ENCODE measurements around the gene TEX19.

Gene TEX19

GRCh38 chr17:82349287-82349701, 9.8 kb upstream of the TEX19 start:
- no peak overlapping the region for H3K27ac ChIP-seq (ENCODE audit: insufficient read depth, low read length, poor library complexity, severe bottlenecking)
- H3K27me3 ChIP-seq (replicated peaks; ENCODE audit: control insufficient read depth, insufficient read depth, low read length, poor library complexity, severe bottlenecking): no peaks in the 10 kb centered on the region
- no peaks in the 10 kb centered on the region for H3K36me3 ChIP-seq (ENCODE audit: control insufficient read depth, insufficient read depth, low read length)
- no peak for DNase-seq
- H3K9me3 ChIP-seq (ENCODE audit: control insufficient read depth, low read length): no peaks in the 10 kb centered on the region
- peaks cover 6% of the 10 kb centered on the region for H3K4me1 ChIP-seq (ENCODE audit: control insufficient read depth, insufficient read depth, low read length, poor library complexity, severe bottlenecking)
- no peak overlapping the region for H3K4me3 ChIP-seq (ENCODE audit: insufficient read depth, low read depth, low read length, poor library complexity, severe bottlenecking)

DNA sequence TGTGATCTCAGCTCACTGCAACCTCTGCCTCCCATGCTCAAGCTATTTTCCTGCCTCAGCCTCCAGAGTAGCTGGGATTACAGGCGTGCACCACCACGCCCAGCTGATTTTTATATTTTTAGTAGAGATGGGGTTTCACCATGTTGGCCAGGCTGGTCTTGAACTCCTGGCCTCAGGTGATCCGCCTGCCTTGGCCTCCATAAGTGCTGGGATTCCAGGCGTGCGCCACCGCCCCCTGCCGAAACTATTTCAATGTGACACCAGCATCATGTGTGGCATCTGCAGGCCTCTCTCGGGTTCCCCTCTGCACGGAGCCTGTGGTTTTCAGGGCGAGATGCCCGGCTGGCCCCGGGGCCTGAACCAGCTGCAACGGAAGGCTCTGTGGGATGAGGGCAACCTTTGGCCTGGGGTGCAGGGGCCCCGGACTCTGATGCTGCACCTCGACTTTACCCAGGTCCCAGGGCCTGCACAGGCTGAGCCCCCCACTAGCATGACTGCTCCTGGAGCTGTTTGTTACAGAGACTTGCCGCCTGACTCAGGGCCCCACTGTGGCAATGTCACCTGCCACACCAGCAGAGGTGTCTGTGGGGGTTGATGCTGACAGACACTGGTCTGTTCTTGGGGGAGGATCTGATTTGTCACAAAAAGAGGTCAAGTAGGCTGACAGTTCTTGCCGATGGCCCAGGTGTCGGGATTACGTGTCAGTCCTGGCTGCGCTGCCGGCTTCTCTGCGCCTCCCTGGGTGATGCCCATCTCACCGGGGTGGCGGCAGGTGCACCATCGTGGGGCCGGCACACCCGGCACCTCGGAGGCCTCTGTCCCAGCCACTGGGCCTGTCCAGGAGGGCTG, 8.6 kb upstream of the TEX19 start:
- H3K36me3 ChIP-seq (ENCODE audit: control insufficient read depth, insufficient read depth, low read length): no peaks in the 10 kb centered on the region
- no peak overlapping the region for H3K4me3 ChIP-seq (ENCODE audit: insufficient read depth, low read depth, low read length, poor library complexity, severe bottlenecking)
- H3K27me3 ChIP-seq (replicated peaks; ENCODE audit: control insufficient read depth, insufficient read depth, low read length, poor library complexity, severe bottlenecking): no peaks in the 10 kb centered on the region
- no peak overlapping the region for H3K27ac ChIP-seq (ENCODE audit: insufficient read depth, low read length, poor library complexity, severe bottlenecking)
- DNase-seq: no peak
- peaks cover 6% of the 10 kb centered on the region for H3K4me1 ChIP-seq (ENCODE audit: control insufficient read depth, insufficient read depth, low read length, poor library complexity, severe bottlenecking)
- H3K9me3 ChIP-seq (ENCODE audit: control insufficient read depth, low read length): no peaks in the 10 kb centered on the region

DNA sequence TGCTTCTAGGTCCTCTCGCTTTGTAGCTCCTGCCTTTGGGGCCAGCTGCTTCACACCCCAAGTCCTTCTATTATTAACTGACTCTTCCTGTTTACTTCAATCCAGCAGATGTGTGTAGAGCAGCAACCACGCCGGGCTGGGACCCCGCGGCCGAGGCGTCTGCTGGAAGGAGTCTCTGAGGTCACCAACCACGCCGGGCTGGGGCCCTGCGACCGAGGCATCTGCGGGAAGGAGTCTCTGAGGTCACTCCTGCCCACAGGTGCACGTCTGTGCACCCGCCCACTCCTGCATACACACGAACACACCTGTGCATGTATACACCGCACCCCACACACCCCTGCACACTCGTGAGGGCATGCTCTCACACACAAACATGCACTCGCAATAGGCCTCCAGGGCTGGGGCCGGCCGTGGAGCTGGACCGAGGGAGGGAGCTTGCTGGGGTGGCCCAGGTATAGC, 7.8 kb upstream of the TEX19 start:
- H3K4me3 ChIP-seq (ENCODE audit: insufficient read depth, low read depth, low read length, poor library complexity, severe bottlenecking): no peak overlapping the region
- no peaks in the 10 kb centered on the region for H3K27me3 ChIP-seq (replicated peaks; ENCODE audit: control insufficient read depth, insufficient read depth, low read length, poor library complexity, severe bottlenecking)
- no peaks in the 10 kb centered on the region for H3K9me3 ChIP-seq (ENCODE audit: control insufficient read depth, low read length)

DNA sequence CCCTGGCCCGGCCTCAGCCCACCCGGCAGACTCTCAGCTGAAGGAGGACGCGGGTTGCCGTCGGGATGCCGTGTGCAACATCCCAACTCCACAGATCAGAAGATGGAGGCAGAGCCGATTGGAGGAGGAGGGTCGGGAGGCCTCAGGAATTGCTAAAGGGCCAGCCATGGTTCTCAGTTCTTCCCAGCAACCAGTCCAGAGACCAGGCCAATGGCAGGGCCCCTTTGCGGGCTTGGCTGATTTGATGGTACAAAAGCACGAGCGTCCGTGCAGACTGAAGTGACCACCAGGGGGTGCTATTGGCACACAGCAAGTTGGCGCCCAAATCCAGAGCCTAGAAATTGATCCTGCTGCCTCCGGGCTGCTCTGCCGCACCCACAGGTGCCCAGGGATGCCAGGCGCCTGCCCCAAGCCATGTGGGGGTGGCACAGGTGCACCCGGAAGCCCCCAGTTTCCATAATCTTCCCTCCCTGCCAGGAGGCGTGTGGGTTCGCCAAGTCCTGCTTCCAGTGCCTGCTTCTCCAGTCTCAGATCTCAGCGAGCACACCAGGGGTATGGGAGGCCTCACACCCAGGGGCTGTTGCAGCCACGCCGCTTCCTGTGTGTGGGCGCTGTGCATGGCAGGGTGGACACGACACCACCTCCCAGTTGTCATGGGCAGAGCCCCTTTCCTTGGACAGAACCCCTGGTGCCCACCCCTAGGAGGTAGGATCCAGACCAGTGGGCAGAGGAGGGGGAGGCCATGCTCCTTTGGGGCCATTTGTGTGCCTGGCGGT, 7.1 kb upstream of the TEX19 start:
- DNase-seq: peak; percentile 55 to 74 (median 66)
- H3K27ac ChIP-seq (ENCODE audit: insufficient read depth, low read length, poor library complexity, severe bottlenecking): no peak overlapping the region
- H3K36me3 ChIP-seq (ENCODE audit: control insufficient read depth, insufficient read depth, low read length): no peaks in the 10 kb centered on the region
- H3K27me3 ChIP-seq (replicated peaks; ENCODE audit: control insufficient read depth, insufficient read depth, low read length, poor library complexity, severe bottlenecking): no peaks in the 10 kb centered on the region
- no peaks in the 10 kb centered on the region for H3K9me3 ChIP-seq (ENCODE audit: control insufficient read depth, low read length)
- no peak overlapping the region for H3K4me3 ChIP-seq (ENCODE audit: insufficient read depth, low read depth, low read length, poor library complexity, severe bottlenecking)
- H3K4me1 ChIP-seq (ENCODE audit: control insufficient read depth, insufficient read depth, low read length, poor library complexity, severe bottlenecking): peaks cover 6% of the 10 kb centered on the region

More for the DNA sequence above, 7.8 kb upstream of the TEX19 start:
- Histone ChIP-seq H3K36me3 (ENCODE audit: control insufficient read depth, insufficient read depth, low read length) (no peaks in the 10 kb centered on the region), H3K4me1 (ENCODE audit: control insufficient read depth, insufficient read depth, low read length, poor library complexity, severe bottlenecking) (peaks cover 6% of the 10 kb centered on the region), H3K27ac (ENCODE audit: insufficient read depth, low read length, poor library complexity, severe bottlenecking) (no peak overlapping the region)
- DNase-seq: no peak

- Histone ChIP-seq H3K27me3 (replicated peaks; ENCODE audit: control insufficient read depth, insufficient read depth, low read length, poor library complexity, severe bottlenecking) (no peaks in the 10 kb centered on the region), H3K4me1 (ENCODE audit: control insufficient read depth, insufficient read depth, low read length, poor library complexity, severe bottlenecking) (peaks cover 6% of the 10 kb centered on the region), H3K27ac (ENCODE audit: insufficient read depth, low read length, poor library complexity, severe bottlenecking) (no peak overlapping the region), H3K36me3 (ENCODE audit: control insufficient read depth, insufficient read depth, low read length) (no peaks in the 10 kb centered on the region), H3K4me3 (ENCODE audit: insufficient read depth, low read depth, low read length, poor library complexity, severe bottlenecking) (no peak overlapping the region), H3K9me3 (ENCODE audit: control insufficient read depth, low read length) (no peaks in the 10 kb centered on the region)
- no peak for DNase-seq
These were observed 5.6 kb upstream of the TEX19 start for GRCh38 chr17:82353484-82353883.

GRCh38 chr17:82354804-82355308, 4.2 kb upstream of the TEX19 start:
- peaks cover 6% of the 10 kb centered on the region for H3K4me1 ChIP-seq (ENCODE audit: control insufficient read depth, insufficient read depth, low read length, poor library complexity, severe bottlenecking)
- no peaks in the 10 kb centered on the region for H3K9me3 ChIP-seq (ENCODE audit: control insufficient read depth, low read length)
- H3K36me3 ChIP-seq (ENCODE audit: control insufficient read depth, insufficient read depth, low read length): no peaks in the 10 kb centered on the region

DNA sequence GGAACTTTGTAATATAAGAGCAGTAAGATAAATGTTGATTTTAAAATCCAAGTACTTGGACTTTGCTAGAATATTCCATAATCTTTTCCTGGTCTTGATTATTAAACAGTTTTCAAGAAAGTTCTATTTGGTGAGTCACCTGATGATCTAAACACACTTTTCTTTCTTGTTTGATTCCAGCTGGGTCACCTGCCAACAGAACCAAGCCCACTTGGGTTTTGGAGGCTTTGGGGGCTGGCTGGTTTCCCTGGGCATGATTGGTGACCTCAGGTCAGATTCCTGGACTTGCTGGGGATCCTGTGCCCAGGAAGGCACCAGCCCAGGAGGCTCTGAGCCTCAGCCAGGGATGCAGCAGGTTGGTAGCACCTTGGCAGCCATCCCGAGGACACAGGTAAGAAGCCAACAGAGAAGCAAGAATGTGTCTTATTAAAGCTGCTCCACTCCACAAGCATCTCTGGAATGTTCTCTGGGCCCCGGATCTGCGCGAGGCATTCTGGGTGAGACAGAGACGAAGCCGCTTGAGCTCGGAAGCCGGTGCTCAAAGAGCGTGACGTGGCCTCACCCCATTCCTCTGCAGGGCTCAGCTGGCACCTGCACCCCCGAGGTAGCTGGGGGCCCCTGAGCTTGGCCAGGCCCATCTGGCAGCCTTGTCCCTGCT, 3.1 kb upstream of the TEX19 start:
- H3K27ac ChIP-seq (ENCODE audit: insufficient read depth, low read length, poor library complexity, severe bottlenecking): no peak overlapping the region
- H3K4me3 ChIP-seq (ENCODE audit: insufficient read depth, low read depth, low read length, poor library complexity, severe bottlenecking): no peak overlapping the region
- H3K9me3 ChIP-seq (ENCODE audit: control insufficient read depth, low read length): no peaks in the 10 kb centered on the region
- peaks cover 6% of the 10 kb centered on the region for H3K4me1 ChIP-seq (ENCODE audit: control insufficient read depth, insufficient read depth, low read length, poor library complexity, severe bottlenecking)
- no peak for DNase-seq
- no peaks in the 10 kb centered on the region for H3K27me3 ChIP-seq (replicated peaks; ENCODE audit: control insufficient read depth, insufficient read depth, low read length, poor library complexity, severe bottlenecking)
- no peaks in the 10 kb centered on the region for H3K36me3 ChIP-seq (ENCODE audit: control insufficient read depth, insufficient read depth, low read length)

More at GRCh38 chr17:82354804-82355308, 4.2 kb upstream of the TEX19 start:
- H3K27me3 ChIP-seq (replicated peaks; ENCODE audit: control insufficient read depth, insufficient read depth, low read length, poor library complexity, severe bottlenecking): no peaks in the 10 kb centered on the region
- no peak for DNase-seq
- no peak overlapping the region for H3K4me3 ChIP-seq (ENCODE audit: insufficient read depth, low read depth, low read length, poor library complexity, severe bottlenecking)
- no peak overlapping the region for H3K27ac ChIP-seq (ENCODE audit: insufficient read depth, low read length, poor library complexity, severe bottlenecking)

- Histone ChIP-seq H3K4me1 (ENCODE audit: control insufficient read depth, insufficient read depth, low read length, poor library complexity, severe bottlenecking) (peaks cover 2% of the 10 kb centered on the region), H3K36me3 (ENCODE audit: control insufficient read depth, insufficient read depth, low read length) (no peaks in the 10 kb centered on the region), H3K4me3 (ENCODE audit: insufficient read depth, low read depth, low read length, poor library complexity, severe bottlenecking) (no peak overlapping the region), H3K27me3 (replicated peaks; ENCODE audit: control insufficient read depth, insufficient read depth, low read length, poor library complexity, severe bottlenecking) (no peaks in the 10 kb centered on the region), H3K9me3 (ENCODE audit: control insufficient read depth, low read length) (no peaks in the 10 kb centered on the region), H3K27ac (ENCODE audit: insufficient read depth, low read length, poor library complexity, severe bottlenecking) (no peak overlapping the region)
- DNase-seq: no peak
These were observed 2.1 kb upstream of the TEX19 start for GRCh38 chr17:82356845-82357355.

- Histone ChIP-seq H3K9me3 (ENCODE audit: control insufficient read depth, low read length) (no peaks in the 10 kb centered on the region), H3K36me3 (ENCODE audit: control insufficient read depth, insufficient read depth, low read length) (no peaks in the 10 kb centered on the region), H3K27me3 (replicated peaks; ENCODE audit: control insufficient read depth, insufficient read depth, low read length, poor library complexity, severe bottlenecking) (no peaks in the 10 kb centered on the region), H3K27ac (ENCODE audit: insufficient read depth, low read length, poor library complexity, severe bottlenecking) (no peak overlapping the region), H3K4me1 (ENCODE audit: control insufficient read depth, insufficient read depth, low read length, poor library complexity, severe bottlenecking) (no peaks in the 10 kb centered on the region), H3K4me3 (ENCODE audit: insufficient read depth, low read depth, low read length, poor library complexity, severe bottlenecking) (no peak overlapping the region)
- DNase-seq: no peak
These were observed 1.7 kb upstream of the TEX19 start for GRCh38 chr17:82357394-82357793.
